ENCODE results near the gene ATP1A3. TPM values are rescaled to one million over a fixed set of nuclear protein-coding genes. Genes with fewer than 3 reads are reported as not detected.

ATP1A3 gene
- total and polyA plus RNA-seq, 4 donors: 0.09 to 0.40 (median 0.13) TPM

DNA sequence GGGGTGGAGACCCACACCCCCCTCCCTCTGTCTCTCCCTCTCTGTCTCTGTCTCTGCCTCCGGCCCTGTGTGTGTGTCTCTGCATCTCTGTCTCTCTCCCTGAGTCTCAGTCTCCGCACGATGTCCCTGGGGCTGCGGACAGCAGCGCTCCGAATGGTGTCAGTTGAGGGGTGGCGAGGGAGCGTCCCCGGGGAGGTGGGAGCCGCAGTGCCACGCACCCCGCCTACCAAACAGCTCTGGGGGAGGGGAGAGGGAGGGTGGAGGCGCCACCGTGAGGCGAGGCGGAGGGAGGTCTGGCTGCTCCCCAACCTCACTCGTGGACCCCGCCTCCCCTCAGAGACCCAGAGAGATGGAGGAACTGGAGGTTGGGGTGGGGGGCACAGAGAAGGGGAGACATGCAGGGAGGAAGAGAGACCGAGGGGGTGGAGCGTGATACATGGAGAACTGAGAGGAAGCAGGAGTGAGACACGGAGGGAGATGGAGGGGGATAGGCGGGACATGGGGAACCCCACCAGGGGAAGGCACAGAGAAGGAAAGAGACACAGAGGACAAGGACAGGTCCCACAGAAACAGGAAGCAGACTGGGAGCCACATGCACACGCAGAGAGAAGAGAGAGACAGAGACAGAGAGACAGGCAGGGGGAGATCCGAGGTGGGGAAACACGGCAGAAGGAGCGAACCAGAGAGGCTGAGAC, 73.0 kb downstream of the ATP1A3 start:
- no peak overlapping the region for H3K9ac ChIP-seq (ENCODE audit: insufficient read depth in 1 of 2, low read length in 2 of 2)
- peaks cover 0 to 16% (median 0%) of the 10 kb centered on the region in 4 donors for H3K9me3 ChIP-seq (ENCODE audit: control insufficient read depth in 4 of 4, insufficient read depth in 3 of 4, low read length in 3 of 4)
- peaks cover 5 to 95% (median 80%) of the 10 kb centered on the region in 3 donors for H3K27me3 ChIP-seq (ENCODE audit: control insufficient read depth in 3 of 3, insufficient read depth in 3 of 3, low read length in 2 of 3)
- DNase-seq (no peak), ATAC-seq (ENCODE audit: insufficient read depth, low FRiP score) (no peak)
- TF ChIP-seq, protein P1, sequence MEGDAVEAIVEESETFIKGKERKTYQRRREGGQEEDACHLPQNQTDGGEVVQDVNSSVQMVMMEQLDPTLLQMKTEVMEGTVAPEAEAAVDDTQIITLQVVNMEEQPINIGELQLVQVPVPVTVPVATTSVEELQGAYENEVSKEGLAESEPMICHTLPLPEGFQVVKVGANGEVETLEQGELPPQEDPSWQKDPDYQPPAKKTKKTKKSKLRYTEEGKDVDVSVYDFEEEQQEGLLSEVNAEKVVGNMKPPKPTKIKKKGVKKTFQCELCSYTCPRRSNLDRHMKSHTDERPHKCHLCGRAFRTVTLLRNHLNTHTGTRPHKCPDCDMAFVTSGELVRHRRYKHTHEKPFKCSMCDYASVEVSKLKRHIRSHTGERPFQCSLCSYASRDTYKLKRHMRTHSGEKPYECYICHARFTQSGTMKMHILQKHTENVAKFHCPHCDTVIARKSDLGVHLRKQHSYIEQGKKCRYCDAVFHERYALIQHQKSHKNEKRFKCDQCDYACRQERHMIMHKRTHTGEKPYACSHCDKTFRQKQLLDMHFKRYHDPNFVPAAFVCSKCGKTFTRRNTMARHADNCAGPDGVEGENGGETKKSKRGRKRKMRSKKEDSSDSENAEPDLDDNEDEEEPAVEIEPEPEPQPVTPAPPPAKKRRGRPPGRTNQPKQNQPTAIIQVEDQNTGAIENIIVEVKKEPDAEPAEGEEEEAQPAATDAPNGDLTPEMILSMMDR (IDR thresholded peaks at IDR 0.05; ENCODE audit: control extremely low read depth, extremely low read depth): no peak
- H3K4me1 ChIP-seq (ENCODE audit: control insufficient read depth in 5 of 5, insufficient read depth in 5 of 5, low read length in 5 of 5): no peaks in the 10 kb centered on the region
- no peak overlapping the region for H3K27ac ChIP-seq (ENCODE audit: low read depth in 1 of 2, low read length in 1 of 2)
- 8 to 19% methylated on average over 26 of the region's 26 CpGs for WGBS, 2 donors
- no peak overlapping the region for H3K4me3 ChIP-seq
- H3K36me3 ChIP-seq (ENCODE audit: control insufficient read depth in 4 of 4, insufficient read depth in 4 of 4, low read length in 4 of 4): no peaks in the 10 kb centered on the region

DNA sequence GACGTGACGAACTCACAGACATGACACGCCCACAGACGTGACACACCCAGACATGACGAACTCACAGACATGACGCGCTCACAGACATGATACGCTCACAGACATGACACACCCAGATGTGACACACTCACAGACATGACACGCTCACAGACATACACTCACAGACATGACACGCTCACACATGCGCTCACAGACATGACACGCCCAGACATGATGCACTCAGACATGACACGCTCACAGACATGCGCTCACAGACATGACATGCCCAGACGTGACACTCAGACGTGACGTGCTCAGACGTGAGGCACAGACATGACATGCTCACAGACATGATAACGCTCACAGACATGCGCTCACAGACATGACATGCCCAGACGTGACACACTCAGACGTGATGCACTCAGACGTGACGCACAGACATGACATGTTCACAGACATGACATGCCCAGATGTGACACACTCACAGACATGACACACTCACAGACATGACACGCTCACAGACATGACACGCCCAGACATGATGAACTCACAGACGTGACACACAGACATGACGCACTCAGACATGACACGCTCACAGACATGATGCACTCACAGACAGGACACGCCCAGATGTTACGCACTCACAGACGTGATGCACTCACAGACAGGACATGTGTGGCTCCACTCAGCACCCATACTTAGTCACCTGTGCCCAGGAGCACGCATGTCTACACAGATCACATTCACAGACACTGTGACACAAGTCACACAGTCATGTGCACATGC, 73.9 kb downstream of the ATP1A3 start:
- Histone ChIP-seq H3K4me3 (no peak overlapping the region), H3K4me1 (ENCODE audit: control insufficient read depth in 5 of 5, insufficient read depth in 5 of 5, low read length in 5 of 5) (peaks cover 0 to 2% (median 0%) of the 10 kb centered on the region in 5 donors), H3K36me3 (ENCODE audit: control insufficient read depth in 4 of 4, insufficient read depth in 4 of 4, low read length in 4 of 4) (no peaks in the 10 kb centered on the region), H3K27me3 (ENCODE audit: control insufficient read depth in 3 of 3, insufficient read depth in 3 of 3, low read length in 2 of 3) (peaks cover 5 to 94% (median 77%) of the 10 kb centered on the region in 3 donors), H3K27ac (ENCODE audit: low read depth in 1 of 2, low read length in 1 of 2) (no peak overlapping the region), H3K9ac (ENCODE audit: insufficient read depth in 1 of 2, low read length in 2 of 2) (no peak overlapping the region), H3K9me3 (ENCODE audit: control insufficient read depth in 4 of 4, insufficient read depth in 3 of 4, low read length in 3 of 4) (peaks cover 0 to 17% (median 0%) of the 10 kb centered on the region in 4 donors)
- 89 to 93% methylated on average over 33 of the region's 33 CpGs for WGBS, 2 donors
- no peak for ATAC-seq (ENCODE audit: insufficient read depth, low FRiP score)
- TF ChIP-seq, protein P1 (IDR thresholded peaks at IDR 0.05; ENCODE audit: control extremely low read depth, extremely low read depth): no peak
- DNase-seq: no peak

DNA sequence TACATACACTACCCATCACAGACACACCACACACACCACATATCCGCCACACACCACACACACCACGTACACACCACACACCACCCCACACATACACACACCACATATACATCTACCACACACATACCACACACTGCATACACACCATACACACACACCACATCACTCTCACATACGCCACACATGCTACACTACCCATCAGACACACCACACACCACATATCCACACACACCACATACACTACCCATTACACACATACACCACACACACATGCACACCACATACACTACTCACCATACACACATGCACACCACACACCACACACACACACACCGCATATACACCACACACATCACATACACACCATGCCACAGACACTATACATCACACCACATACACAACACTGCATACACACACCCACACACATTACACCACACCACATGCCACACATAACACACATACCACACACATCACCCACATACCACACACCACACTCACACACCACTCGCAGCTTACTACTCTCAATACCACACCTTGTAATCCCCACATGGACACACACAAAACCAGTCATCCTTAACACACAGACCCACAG, 75.3 kb downstream of the ATP1A3 start:
- Histone ChIP-seq H3K9me3 (ENCODE audit: control insufficient read depth in 4 of 4, insufficient read depth in 3 of 4, low read length in 3 of 4) (peaks cover 0 to 17% (median 0%) of the 10 kb centered on the region in 4 donors), H3K27me3 (ENCODE audit: control insufficient read depth in 3 of 3, insufficient read depth in 3 of 3, low read length in 2 of 3) (peaks cover 5 to 94% (median 76%) of the 10 kb centered on the region in 3 donors), H3K4me3 (no peak overlapping the region), H3K27ac (ENCODE audit: low read depth in 1 of 2, low read length in 1 of 2) (no peak overlapping the region), H3K9ac (ENCODE audit: insufficient read depth in 1 of 2, low read length in 2 of 2) (no peak overlapping the region), H3K36me3 (ENCODE audit: control insufficient read depth in 4 of 4, insufficient read depth in 4 of 4, low read length in 4 of 4) (no peaks in the 10 kb centered on the region), H3K4me1 (ENCODE audit: control insufficient read depth in 5 of 5, insufficient read depth in 5 of 5, low read length in 5 of 5) (peaks cover 0 to 3% (median 0%) of the 10 kb centered on the region in 5 donors)
- no peak for ATAC-seq (ENCODE audit: insufficient read depth, low FRiP score)
- TF ChIP-seq, protein P1 (IDR thresholded peaks at IDR 0.05; ENCODE audit: control extremely low read depth, extremely low read depth): no peak
- 92 to 97% methylated on average over 5 of the region's 5 CpGs for WGBS, 2 donors
- no peak for DNase-seq

Data from lung (tissue), 12 donors.